Vagina (tissue), 2 donors: ENCODE results near the gene CPT1A.

ENCODE experiments used
- POLR2A ChIP-seq, 2 donors: fragments of 450-650 bp; IDR thresholded peaks; one replicate each; pipeline ENCODE4 v1.6.1; 2017; ENCODE audit warnings: antibody characterized with exemption in 2 of 2, mild to moderate bottlenecking in 2 of 2, moderate library complexity in 2 of 2
- POLR2AphosphoS5 ChIP-seq, 2 donors: sonication (generic); formaldehyde crosslinking; IDR thresholded peaks; one replicate each; pipeline ENCODE4 v1.9.0; 2017; ENCODE audit warnings: antibody characterized with exemption in 2 of 2, mild to moderate bottlenecking in 2 of 2, low read depth in 1 of 2; ENCODE audit not compliant: insufficient read depth in 1 of 2
- TF ChIP-seq, protein P1 (sequence below), 3 experiments: fragments of 450-650 bp in 2 of 3; fragments of 200-600 bp in 1 of 3; sonication (generic) in 1 of 3; IDR thresholded peaks; one replicate each; pipeline ENCODE4 v1.5.1; 2017 to 2019; ENCODE audit warnings: antibody characterized with exemption in 3 of 3, mild to moderate bottlenecking in 2 of 3, moderate library complexity in 2 of 3

- TF ChIP-seq, protein P1, sequence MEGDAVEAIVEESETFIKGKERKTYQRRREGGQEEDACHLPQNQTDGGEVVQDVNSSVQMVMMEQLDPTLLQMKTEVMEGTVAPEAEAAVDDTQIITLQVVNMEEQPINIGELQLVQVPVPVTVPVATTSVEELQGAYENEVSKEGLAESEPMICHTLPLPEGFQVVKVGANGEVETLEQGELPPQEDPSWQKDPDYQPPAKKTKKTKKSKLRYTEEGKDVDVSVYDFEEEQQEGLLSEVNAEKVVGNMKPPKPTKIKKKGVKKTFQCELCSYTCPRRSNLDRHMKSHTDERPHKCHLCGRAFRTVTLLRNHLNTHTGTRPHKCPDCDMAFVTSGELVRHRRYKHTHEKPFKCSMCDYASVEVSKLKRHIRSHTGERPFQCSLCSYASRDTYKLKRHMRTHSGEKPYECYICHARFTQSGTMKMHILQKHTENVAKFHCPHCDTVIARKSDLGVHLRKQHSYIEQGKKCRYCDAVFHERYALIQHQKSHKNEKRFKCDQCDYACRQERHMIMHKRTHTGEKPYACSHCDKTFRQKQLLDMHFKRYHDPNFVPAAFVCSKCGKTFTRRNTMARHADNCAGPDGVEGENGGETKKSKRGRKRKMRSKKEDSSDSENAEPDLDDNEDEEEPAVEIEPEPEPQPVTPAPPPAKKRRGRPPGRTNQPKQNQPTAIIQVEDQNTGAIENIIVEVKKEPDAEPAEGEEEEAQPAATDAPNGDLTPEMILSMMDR (IDR thresholded peaks at IDR 0.05) = no peak
- TF ChIP-seq POLR2A (IDR thresholded peaks at IDR 0.05) (no peak), POLR2AphosphoS5 (IDR thresholded peaks at IDR 0.05; ENCODE audit: insufficient read depth in 1 of 2, low read depth in 1 of 2) (no peak)
Observed at GRCh38 chr11:68810164-68810563, 31.6 kb downstream of the CPT1A start.
